HK-2 (cell line): ENCODE data around the gene C5orf24.
A peak's percentile ranks its signal among the peaks of the same experiment; 100 is the strongest.
"Not testable (repeated sequence)": the region's sequence is repeated elsewhere in the genome, so short reads cannot be mapped to it uniquely, and the experiment has no call there.

Experiments used
- DNase-seq: peaks from one replicate; pipeline ENCODE4 v3.0.0-alpha.2; 2018; ENCODE audit not compliant: unreplicated experiment

C5orf24 gene

DNA sequence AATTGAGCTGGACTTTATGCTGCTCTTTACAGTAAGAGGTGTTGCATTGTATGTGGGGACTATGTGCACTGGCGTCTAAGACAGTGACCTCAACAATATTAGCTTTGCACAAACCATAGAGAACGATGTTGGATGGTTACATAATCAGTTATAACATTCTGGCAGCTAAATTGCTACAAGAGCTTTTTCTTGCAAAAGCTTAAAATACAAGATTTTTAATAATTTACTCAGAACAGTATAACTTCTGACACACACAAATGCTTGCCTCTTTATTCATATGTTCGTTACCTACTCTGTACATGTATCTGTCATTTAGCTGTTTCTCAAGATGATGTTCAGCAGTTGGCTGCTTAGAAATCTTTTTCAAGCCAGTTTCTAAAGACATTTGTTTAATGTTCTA lies 11.6 kb downstream of the C5orf24 start:
- no peak for DNase-seq

DNA sequence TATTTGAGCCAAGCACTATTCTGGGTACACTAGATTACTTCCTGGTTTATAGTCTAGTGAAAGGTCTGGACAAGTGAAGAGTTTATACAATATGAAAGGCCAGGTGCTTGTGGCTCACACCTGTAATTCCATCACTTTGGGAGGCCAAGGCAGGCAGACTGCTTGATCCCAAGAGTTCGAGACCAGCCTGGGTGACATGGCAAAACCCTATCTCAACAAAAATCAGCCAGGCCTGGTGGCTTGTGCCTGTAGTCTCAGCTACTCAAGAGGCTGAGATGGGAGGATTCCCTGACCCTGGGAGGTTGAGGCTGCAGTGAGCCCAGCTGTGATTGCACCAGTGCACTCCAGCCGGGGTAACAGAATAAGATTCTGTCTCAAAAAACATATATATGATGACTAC lies 18.9 kb downstream of the C5orf24 start:
- DNase-seq: no peak

DNA sequence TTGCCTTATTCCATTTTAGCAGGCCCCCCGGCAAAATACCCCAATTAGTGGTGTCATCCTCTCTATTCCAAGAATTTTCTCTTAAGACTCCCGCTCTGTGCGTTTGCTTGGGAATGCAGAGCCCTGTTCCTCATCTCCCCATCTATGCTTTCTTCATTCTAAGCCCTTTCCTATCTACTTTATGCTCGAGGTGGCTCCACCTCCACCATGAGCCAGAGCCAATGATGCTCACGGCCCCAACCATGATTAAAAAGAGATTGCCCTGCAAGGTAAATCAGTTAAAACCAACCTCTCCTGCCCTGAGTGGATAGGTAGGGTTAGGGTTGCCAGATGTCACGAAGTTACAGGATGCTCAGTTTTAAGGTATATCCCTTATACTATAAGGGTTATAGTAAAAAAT lies 27.7 kb downstream of the C5orf24 start:
- DNase-seq: peak; percentile 10

DNA sequence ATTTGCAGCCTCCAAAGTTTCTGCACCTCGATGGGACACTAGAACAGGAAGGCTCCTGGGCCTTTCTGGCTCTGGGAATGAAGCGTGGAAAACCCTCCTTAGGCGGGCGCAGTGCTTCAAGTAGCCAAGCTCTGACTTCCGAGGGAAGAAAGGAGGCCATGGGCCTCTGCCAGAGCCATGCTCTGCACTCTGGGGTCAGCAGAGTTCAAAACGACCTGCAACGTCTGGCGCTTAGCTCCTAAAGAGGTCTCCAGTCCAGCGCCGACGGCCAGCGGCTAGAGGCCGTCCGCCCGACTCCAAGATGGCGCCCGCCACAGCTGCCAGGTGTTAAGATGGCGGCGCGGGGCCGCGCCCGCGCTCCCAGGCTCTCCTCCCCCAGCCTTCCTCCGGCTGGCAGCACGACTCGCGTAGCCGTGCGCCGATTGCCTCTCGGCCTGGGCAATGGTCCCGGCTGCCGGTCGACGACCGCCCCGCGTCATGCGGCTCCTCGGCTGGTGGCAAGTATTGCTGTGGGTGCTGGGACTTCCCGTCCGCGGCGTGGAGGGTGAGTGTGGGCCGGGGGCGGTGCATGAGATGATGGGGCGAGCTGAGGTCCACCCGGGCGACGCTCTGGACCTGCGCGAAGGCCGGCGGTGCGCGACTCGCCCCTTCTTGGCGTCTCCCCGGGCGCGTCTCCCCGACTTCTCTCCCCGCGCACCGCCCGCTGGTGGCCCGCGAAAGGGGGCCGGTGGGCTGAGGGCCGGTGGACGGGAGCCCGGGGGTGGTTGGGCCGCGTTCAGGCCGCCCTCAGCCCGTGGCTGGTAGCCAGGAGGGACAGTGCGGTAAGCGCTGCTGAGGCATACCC lies 28.4 kb downstream of the C5orf24 start, which contains the start of gene TXNDC15:
TXNDC15 (plus strand) TSS at position 385 of the 844 bp plus-strand sequence; CDS start at position 442, 57 bp downstream.
- peak; percentile 72 for DNase-seq

DNA sequence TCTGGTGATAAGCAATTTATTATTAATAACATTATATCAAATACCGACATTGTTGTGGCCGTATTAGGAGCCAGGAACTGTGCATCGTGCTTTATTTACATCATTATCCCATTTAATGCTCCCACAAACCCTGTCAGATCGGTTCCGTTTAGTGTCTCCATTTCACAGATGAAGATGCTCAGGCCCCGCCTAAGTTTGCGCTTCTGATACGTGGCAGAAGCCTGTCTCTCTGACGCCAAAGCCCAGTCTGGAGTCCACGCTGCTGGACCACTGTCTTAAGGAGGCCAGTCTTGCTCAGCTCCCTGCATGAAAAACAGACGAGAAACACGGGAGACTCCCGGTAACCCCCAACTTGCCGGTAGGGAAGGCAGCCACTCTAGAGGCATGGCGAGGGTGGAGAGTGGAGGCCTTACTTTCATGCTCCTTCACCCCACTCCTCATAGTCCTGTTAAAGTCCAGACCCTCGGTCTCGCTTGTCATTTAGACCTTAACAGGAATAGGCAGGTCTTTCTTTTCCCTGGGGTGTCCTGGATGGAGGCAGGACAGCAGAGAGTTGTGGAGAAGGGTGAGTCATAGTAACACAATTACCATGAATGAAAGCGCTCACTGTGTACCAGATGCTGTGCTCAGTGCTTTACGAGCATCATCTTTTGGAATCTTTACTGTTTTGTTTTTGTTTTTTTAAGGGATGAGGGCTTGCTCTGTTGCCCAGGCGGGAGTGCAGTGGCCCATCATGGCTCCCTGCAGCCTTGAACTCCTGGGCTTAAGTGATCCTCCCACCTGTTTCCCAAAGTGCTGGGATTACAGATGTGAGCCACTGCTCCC lies 29.3 kb downstream of the C5orf24 start:
- peak; percentile 35 for DNase-seq

DNA sequence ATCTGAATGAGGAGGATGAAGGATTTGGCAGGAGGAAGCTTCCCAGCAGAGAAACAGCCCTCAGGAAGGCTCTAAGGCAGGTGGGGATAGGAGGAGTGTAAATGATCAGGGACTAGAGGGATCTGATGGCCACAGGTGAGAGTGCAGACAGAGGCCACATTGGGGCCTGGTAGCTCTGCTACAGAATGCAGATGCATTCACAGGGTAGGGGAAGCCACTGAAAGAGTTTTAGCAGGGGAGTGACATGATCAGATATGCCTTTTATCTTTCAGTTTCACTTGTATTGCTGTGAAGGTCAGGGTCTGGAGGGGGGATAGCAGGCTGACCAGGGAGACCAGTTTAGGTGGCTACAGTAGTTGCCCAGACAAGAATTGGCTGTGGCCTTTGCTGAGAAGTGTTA lies 31.4 kb downstream of the C5orf24 start:
- DNase-seq: no peak

DNA sequence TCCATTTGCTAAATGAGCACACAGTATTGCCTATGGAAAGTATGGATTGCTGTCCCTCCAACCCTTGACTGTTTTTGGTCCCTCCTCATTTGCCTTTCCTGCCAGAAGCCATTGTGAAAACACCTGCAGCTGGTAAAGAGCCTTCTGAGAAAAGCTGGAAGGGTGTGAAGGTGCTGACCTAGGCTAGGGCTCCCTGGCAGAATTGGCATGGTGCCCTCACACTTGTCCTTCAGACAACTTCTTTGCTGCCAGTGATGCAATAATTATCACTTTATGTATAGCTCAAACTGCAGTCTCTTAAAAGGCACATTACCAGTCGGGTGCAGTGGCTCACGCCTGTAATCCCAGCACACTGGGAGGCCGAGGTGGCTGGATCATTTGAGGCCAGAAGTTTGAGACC lies 32.6 kb downstream of the C5orf24 start:
- DNase-seq: no peak

DNA sequence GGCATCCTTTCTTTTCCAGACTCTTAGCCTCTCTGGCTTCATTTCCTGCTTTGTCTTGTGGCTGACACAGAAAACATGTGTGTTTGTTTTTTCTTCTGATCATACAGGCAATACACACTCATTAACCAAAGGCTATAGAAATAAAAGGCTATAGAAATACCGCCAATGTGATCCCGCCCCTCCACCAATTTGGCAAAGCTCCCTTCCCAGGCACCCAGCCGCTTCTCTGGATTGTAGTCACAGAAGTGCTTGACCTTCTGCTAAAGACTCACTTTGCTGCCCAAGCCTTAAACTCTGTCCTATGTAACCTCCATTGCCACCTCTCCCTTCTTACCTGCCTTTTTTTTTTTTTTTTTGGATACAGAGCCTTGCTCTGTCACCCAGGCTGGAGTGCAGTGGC lies 33.7 kb downstream of the C5orf24 start:
- DNase-seq: no peak

DNA sequence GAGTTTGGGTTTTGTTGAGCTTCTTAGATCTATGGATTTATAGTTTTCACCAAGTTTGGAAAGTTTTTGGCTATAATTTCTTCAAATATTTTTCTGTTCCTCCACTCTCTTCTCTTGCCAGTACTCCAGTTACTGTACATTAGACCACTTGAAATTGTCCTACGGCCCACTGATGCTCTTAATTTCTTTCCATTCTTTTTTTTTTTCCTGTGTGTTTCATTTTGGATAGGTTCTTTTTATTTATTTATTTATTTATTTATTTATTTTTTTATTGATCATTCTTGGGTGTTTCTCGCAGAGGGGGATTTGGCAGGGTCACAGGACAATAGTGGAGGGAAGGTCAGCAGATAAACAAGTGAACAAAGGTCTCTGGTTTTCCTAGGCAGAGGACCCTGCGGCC lies 35.2 kb downstream of the C5orf24 start:
- not testable (repeated sequence) for DNase-seq

DNA sequence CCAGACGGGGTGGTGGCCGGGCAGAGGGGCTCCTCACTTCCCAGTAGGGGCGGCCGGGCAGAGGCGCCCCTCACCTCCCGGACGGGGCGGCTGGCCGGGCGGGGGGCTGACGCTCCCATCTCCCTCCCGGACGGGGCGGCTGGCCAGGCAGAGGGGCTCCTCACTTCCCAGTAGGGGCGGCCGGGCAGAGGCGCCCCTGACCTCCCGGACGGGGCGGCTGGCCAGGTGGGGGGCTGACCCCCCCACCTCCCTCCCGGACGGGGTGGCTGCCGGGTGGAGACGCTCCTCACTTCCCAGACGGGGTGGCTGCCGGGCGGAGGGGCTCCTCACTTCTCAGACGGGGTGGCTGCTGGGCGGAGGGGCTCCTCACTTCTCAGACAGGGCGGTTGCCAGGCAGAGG lies 35.9 kb downstream of the C5orf24 start:
- DNase-seq: not testable (repeated sequence)

DNA sequence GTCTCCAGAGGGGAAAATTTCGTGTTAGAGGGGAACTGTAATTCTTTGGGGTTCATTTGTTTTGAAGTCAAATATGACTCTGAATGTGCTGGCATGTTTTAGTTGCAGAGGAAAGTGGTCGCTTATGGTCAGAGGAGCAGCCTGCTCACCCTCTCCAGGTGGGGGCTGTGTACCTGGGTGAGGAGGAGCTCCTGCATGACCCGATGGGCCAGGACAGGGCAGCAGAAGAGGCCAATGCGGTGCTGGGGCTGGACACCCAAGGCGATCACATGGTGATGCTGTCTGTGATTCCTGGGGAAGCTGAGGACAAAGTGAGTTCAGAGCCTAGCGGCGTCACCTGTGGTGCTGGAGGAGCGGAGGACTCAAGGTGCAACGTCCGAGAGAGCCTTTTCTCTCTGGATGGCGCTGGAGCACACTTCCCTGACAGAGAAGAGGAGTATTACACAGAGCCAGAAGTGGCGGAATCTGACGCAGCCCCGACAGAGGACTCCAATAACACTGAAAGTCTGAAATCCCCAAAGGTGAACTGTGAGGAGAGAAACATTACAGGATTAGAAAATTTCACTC lies 41.9 kb downstream of the C5orf24 start:
- no peak for DNase-seq

DNA sequence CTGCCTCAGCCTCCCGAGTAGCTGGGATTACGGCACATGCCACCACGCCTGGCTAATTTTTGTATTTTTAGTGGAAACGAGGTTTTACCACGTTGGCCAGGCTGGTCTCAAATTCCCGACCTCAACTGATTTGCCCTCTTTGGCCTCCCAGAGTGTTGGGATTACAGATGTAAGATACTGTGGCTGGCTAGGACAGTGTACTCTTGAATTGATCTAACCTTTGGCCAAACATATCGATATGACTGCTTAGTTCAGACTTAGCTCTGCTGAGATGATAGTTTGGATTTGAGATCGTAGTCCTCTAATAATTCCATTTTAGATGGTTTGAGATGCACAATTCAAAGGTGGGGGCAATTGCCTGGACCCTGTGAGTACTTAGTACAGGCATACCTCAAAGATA lies 43.6 kb downstream of the C5orf24 start:
- no peak for DNase-seq

DNA sequence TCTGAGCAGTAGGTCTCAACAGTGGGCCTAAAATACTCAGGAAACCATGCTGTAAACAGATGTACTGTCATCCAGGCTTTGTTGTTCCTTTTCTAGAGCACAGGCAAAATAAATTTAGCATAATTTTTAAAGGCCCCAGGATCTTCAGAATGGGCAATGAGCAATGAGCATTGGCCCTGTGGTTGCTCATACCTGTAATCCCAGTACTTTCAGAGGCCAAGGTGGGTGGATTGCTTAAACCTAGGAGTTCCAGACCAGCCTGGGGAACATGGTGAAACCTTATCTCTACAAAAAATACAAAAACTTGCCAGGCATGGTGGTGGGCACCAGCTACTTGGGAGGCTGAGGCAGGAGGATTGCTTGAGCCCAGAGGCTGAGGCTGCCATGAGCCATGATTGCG lies 45.7 kb downstream of the C5orf24 start:
- no peak for DNase-seq

DNA sequence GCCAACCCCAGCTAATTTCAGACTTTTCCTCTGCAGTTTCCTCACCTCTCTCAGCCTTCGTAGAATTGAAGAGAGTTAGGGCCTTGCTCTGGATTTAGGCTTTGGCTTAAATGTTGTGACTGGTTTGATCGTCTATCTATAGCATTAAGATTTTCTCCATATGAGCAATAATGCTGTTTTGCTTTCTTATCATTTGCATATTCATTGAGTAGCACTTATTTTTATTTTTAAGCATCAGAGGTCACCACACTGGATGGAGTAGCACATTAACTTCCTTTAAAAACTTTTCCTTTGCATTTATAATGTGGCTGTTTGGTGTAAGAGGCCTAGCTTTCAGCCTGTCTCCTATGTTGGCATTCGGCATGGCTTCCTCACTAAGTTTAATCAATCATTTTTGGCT lies 46.5 kb downstream of the C5orf24 start:
- DNase-seq: no peak

DNA sequence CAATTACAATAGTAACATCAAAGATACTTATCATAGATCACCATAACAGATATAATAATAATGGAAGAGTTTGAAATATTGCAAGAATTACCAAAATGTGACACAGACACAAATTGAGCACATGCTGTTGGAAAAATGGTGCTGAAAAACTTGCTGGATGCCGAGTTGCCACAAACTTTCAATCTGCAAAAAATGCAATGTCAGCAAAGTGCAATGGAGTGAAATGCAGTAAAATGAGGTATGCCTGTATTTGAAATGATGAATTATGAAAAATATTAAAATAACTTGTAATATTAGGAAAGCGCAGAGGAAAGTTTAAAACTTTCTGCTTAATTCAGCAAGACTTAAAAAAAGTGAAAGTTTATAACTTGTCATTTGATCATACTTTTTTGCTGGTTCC lies 47.2 kb downstream of the C5orf24 start:
- no peak for DNase-seq

DNA sequence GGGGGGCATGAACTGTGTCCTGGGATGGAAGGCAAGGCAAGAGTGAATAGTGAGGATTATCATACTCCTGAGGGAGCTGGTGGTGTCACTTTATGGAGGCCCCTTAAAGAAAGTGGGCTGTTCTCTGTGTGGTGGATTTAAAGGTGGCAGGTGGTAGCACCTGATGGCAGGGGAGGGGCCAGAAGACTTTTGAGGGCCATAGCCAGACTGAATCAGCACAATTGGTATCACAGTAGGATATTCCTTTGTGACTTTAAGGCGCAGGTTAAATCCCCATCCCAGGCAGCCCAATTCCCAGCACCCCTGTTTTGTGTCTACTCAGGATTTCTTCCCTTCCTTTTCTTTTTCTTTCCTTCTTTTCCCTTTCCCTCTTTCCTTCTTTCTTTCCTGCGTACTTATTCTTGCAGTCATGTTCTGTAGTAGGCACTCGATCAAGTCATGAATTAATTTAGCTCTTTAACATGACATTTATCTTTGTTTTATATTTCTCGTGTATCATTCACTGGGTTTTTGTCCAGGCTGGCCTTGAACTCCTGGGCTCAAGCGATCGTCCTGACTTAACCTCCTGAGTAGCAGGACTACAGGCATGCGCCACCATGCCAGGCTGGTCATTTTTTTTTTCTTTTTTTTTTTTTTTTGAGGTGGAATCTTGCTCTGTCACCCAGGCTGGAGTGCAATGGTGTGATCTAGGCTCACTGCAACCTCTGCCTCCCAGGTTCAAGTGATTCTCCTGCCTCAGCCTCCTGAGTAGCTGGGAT lies 48.2 kb downstream of the C5orf24 start:
- DNase-seq: no peak

DNA sequence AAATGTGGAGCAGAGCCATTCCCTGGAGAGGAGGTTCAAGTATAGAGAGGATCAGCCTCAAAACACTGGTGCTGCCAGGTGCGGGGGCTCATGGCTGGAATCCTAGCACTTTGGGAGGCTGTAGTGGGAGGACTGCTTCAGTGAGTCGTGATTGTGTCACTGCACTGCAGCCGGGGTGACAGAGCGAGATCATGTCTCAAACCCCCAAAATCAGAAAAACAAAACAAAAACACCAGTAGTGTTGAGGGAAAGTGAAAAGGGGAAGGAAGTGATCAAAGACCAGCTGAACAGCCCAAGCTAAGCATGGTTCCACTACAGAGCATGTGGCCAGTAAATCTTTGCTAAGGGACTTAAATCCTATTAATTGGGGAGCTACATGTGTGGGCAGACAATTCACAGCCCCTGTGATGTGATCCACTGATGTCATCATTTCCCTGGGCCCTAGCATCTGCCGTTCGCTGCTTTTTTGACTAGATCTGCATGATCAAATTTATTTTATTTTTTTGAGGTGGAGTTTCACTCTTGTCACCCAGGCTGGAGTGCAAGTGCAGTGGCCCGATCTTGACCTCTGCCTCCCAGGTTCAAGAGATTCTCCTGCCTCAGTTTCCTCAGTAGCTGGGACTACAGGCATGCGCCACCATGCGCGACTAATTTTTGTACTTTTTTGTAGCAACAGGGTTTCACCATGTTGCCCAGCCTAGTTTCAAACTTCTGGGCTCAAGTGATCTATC lies 56.5 kb downstream of the C5orf24 start:
- DNase-seq: no peak

DNA sequence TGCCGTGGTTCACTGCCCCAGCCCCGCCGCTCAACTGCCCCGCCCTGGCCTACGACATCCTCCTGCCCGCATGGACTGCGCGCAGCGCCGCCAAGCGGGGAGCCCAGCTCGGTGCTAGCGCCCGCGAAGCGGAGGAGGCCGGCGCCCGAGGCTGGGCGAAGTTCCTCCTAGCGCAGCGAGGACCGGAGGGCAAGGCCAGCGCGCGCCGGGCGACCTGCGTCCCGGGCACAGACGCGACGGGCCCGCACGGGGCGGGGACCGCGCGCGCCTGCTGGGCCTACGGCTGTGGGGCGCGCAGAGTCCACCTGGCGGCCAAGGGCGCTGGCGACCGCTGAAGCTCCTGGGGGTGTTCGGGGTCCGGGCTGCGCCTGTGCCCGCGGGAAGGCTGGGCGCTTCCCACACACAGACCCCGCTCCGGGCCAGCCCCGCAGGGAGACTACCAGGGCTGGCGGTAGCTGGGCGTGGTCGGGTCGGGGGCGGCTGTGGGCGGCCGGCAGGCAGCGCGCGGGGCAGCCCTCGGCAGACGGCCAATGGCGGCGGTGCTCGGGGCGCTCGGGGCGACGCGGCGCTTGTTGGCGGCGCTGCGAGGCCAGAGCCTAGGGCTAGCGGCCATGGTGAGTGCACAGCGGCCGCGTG lies 59.0 kb downstream of the C5orf24 start, which contains the start of gene PCBD2:
PCBD2 (plus strand) TSS at position 522 of the 636 bp plus-strand sequence; CDS start at position 531, 9 bp downstream.
- DNase-seq: peak; percentile 90

DNA sequence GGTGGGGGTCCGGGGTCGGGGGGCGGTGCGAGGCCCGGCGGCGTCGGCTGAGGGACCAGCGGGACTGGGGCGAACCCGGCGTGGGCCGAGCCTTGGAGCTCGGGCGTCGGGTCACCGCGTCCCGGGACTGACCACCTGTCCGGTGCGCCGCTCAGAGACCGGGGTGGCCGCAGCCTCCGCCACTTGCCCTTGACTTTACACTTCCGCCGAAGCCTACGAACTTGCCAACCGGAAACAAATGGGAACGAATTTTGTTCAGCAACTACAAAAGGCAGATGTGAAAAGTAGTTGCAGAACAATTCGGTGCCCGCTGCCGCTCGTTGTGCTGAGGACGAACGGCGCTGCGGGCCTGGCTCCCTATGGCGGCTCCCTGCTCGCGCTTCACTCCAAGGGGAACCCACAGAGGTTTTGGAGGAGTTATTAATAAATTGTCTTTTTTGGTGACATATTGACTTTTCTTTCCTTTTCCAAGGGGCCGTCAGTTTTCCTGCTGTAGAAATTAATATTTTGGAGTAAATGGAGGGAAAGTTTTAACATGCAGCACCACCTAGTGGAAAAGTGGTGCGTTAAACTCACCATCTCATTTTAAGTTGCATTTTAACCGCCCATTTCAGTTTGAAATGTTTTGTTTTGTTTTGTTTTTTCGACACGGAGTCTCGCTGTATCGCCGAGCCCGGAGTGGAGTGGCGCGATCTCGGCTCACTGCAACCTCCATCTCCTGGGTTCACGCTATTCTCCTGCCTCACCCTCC lies 59.7 kb downstream of the C5orf24 start:
- no peak for DNase-seq

DNA sequence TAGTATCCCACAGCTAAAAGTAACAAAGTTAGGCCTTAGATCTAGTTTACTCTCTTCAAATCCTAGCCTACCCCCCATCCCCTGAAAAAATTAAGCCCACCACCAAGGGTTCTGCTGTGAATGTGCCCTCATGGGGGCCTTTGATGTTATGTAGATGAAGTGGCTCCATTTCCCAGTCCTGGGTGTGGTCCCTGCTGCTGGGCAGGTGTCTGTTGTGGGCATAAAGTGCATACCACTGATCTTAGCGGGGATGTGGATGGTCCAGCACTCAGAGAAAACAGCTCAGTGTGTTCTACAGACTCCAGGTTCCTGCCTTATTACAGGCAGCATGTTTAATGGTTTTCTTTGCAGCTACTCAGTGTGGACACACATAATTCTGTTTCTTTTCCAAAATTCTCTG lies 61.0 kb downstream of the C5orf24 start:
- no peak for DNase-seq
